GM18861 (cell line): ENCODE measurements around the gene HPSE2.
"Not testable (repeated sequence)": the region's sequence is repeated elsewhere in the genome, so short reads cannot be mapped to it uniquely, and the experiment has no call there.

Experiments used
- ATAC-seq: cut with Tn5 transposase; IDR thresholded peaks from one replicate; pipeline ENCODE4 v1.9.1; 2021; ENCODE audit not compliant: unreplicated experiment

HPSE2 gene

DNA sequence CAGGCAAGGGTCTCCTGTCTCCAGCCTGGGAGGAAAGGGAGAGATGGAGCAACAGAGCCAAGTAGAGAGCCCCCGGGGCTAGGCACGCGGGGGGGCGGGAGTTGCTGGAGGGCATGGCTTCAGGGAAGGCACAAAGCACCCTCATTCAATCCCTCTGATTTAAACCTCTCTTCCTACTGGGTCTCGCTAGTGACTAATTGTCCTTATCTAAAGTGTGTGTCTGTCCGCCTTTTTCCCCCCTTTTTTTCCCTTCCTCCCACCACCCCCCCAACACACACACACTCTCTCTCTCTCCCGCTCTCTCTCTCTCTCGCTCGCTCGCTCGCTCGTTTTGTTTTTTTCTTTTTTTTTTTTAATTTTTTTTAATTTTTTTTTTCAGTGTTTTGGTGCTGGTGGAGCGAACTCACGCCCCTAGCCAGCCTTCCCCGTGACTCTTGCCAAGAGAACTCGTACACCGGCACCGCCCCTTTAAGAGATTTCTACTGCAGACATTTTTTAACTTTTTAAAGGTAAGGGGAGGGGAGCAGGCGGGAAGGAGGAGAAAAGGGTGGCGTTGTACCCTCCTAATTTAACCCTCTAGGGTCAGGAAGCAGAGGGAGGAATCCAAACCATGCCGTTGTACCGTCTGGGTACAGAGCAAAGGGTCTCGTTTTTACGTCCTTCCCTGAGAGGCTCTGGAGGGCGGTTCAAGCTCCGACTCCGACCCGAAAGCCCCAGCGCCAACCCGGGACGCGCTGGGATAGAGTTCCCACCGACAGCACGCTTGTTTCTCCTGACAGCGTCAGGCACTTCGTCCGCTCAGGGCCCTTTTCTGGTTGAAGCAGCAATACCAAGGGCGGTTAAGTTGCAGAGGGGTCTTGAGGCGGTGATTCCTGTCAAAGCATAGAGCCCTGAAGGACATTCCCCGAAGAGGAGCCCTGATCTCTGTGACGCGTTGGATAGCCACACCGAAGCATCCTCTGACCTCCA lies at the start of gene HPSE2:
TSS of gene HPSE2 (minus strand) at position 195 of the 969 bp plus-strand sequence.
- no peak for ATAC-seq

DNA sequence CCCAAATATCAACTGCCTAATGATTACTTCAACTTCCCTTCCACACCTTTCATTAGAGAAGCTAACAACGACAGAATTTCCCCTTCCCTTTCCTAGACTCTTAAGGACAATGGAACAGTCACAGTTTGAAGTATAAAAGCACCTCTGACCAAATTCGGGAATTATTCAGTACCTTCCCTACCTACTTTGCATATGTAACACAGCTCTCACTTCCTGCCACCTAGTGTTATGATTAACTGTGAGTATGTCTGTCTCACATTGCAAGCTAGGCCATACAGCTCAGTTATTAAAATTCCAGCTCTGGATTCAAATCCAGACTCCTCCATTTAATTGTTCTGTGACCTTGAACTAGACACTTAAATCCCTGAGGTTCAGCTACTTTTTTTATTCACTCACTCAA lies 44.8 kb upstream of the HPSE2 start:
- peak; percentile 89 for ATAC-seq

DNA sequence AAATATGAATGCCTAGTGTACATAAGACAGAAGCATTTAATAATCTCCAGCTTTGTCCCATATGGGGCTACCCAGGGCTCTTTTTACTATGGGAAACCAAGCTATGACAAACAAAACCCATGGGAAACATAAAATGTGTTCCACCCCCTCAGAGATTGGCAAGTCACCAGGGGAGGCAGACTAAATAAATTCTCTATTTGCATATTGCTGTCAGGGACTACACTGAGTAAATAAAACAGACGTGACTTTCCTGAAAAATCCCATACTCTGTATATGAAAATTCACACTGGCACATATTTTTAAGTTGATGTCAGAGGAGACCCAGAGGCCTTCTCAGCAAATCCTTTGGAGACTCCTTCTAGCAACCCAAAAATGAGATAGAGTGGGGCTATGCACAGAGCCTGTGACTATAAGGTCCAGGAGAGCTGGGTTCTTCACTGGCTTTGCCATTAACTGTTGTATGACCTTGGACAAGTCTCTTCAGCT lies 44.0 kb upstream of the HPSE2 start:
- peak; percentile 14 for ATAC-seq

DNA sequence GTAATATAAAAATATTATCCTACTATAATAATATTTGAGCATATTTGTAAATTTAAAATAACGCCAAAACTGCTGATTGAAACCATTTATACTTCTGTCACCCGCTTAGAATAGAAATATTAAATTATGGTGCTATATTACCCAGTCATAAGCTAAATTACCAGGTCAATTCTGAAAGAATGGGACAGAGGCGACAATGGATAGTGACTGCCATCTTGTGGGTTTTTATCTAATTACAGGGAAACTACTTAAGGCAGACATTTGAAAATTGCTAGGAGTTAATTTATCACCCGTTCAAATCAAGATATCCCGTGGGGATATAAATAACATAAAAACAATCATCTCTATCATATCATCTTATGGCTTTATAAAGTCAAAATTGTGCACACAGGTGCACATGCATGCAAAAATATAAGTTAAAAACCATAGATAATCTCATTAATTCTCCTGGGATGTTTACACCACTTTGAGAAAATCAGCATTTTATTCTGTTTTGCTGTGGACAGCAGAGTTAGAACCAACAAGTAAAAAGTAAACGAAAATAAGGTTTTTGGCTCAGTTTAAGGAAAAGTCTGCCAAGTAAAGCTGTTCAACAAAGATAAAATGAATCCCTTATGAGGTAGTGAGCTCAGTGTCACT lies 41.3 kb upstream of the HPSE2 start:
- ATAC-seq: no peak

DNA sequence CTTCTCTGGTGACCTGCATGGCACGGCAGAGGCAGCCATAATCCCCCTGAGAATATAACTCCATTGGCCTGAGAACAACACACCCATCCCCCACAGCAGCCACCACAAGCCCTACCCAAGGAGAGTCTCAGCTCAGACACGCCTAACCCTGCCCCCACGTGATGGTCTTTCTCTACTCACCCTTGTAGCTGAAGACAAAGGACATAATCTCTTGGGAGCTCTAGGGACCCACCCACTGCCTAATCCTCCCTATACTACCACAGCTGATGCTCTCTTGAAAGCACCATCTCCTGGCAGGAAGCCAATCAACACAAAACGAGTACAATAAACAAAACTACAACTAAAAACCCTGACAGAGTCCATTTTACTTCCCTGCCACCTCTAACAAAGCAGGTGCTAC lies 30.7 kb upstream of the HPSE2 start:
- ATAC-seq: no peak

DNA sequence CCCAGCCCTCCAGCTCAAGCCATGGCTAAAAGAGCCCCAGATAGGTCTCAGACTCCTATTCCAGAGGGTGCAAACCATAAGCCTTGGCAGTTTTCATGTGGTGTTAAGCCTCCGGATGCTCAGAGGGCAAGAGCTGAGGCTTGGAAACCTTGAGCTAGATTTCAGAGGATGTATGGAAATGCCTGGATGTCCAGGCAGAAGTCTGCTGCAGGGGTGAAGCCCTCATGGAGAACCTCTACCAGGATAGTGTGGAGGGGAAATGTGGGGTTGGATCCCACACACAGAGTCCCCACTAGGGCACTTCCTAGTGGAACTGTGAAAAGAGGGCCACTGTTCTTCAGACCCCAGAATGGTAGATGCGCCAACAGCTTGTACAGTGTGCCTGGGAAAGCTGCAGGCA lies 13.2 kb upstream of the HPSE2 start:
- ATAC-seq: no peak

DNA sequence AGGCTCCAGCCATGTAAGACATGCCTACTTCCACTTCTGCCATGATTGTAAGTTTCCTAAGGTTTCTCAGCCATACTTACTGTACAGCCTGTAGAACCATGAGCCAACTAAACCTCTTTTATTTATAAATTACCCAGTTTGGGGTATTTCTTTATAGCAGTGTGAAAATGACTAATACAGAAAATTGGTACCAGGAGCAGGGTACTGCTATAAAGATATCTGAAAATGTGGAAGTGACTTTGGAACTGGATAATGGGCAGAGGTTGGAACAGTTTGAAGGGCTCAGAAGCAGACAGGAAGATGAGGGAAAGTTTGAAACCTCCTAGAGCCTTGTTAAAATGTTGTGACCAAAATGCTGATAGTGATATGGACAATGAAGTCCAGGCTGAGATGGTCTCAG lies 12.2 kb upstream of the HPSE2 start:
- not testable (repeated sequence) for ATAC-seq

DNA sequence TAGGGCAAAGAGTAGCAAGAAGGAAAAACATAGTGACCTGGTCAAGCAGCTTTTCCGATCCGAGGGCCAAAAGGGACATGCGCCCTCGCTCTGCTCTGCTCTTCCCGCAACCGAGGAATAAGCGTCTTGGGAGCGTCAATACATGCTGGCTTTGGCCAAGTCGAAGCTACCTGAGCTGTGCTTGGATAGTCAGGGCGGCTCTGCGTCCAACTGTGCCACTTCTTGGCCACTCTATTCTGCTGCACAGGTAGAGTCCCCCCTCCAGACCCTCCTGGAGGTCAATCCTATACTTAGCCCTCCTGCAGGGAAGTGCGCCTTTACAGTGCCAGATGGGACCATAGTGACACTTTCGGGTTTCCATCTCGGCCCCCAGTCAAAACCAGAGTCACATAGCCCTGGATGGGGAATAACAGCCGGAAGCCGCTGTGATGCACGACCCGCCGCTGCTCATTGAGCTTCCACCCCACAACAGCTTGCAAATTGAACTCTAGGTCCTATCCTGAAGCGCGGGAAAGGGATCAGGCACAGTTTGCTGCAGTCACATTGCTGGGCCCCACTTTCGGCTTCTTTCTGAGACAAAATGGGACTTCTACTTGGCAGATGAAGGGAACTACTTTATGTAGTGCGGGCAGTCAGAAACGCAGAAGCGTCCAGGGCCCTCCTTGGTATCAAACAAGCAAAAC lies 1.1 kb upstream of the HPSE2 start:
- no peak for ATAC-seq

DNA sequence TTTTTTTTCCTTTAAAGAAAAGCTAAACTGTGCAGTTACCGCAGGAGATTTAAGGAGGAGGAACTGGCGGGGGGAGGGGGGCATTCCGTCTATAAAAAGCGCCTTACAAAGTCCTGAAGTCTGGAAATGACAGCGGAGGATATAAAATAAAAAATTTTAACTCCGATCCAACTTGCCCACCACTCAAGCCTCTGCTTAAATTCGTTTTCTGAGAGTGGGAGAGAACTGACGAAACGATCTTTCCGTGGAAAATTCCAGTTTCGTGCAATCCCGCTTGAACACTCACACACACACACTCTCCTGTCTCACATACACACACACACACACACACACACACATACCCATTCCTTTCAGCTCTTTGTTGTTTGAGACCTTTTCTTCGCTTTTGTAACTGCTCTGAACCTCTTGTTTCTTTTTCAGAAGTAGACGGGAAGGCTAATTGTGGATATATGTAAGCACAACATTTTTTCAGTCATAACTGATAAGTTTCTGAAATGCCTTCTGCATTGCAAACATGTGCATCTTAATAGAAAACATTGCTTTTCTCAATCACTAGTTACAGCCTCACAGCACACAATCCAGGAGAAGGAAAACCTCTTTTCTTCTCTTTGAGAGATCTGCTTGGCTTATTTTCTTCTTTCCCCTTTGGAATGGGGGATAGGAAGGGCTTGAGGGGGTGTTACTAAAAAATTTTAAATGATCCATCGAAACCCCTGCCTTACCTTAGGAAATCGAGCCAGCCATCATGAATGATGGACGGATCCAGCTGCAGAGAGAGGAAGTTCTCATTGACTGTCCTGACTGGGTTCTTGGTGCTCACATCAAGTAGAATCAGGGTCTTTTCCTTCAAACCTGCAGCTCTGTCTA lies 628 bp downstream of the HPSE2 start:
- ATAC-seq: no peak

DNA sequence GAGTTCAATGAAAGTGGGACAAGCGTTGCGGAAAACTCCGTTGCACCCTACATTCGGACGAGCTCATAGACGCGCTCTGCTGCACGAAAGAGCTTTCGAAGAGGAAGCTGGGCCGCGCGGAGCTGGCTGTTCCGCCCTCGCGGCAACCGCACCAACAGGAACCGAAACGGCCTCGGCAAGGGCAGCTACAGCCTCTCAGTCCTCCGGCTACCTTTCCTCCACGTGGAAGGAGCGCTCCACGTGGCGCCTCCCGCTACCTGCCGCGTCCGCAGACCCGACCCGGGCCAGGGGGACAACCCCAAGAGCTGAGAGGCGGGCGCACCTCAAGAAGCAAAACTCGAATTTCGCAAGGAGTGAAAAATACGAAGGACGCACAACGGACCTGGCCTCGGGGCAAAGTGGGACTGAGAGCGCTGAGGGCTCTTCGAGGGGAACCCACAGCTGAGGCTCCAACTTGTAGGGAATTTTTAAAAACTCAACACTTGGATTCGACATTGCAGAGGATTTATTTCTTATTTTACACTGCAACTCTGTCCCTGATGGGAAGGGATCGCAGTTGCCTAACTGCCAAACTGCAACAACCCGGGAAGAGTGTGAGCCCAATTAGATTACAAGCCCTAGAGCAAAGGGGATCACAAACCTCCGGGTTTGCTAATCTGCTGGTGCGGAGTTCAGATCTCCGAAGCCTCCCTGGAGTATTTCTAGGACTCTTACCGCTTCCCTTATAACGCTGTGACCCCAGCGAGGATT lies 1.4 kb downstream of the HPSE2 start:
- ATAC-seq: peak; percentile 98

DNA sequence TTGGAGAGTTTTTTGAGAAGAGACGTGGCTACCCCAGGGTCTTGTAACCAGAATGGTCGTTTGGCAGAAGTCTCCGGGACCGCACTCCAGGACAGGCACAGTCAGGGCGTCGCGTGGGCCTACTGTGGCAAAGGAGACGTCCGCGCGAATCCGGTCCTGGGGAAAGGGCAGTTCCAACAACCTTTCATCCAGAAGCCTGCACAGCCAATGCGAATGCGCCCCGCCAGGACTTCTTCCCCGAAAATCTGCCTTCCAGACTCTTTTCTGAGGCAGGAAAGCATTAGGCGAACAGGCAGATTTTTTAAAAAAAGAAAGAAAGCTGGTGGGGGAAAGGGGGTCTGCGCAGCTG lies 2.0 kb downstream of the HPSE2 start:
- no peak for ATAC-seq

DNA sequence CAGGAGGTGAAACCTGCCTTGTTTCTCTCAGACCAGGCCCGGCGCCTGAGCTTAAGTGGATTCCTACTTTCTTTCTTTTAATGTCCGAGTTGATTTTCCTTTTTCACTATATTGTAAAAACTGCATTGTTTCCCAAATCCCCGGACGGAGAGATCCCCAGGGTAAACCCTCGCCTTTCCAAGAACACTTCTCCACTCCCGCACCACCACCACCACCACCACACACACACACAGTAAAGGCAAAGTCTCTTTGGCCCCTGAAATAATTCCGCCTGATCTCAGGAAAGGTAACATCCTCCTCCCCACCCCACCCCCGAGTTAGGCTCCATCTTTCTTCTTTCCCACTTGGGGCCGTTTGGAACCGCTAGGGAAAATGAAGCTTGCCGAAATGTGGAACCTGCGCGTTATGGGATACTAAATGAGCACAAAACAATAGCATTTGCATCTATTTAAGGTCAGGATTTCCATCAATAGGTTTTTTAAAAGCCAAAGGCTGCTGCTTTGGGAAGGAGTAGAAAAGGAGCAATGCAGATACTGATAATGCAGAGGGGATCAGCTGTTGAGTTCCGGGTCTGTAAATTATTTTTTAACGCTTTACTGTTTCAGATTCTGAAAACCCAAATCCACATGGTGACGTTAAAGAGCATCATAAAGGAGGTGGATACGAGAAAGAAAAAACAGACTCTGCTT lies 2.5 kb downstream of the HPSE2 start:
- no peak for ATAC-seq

DNA sequence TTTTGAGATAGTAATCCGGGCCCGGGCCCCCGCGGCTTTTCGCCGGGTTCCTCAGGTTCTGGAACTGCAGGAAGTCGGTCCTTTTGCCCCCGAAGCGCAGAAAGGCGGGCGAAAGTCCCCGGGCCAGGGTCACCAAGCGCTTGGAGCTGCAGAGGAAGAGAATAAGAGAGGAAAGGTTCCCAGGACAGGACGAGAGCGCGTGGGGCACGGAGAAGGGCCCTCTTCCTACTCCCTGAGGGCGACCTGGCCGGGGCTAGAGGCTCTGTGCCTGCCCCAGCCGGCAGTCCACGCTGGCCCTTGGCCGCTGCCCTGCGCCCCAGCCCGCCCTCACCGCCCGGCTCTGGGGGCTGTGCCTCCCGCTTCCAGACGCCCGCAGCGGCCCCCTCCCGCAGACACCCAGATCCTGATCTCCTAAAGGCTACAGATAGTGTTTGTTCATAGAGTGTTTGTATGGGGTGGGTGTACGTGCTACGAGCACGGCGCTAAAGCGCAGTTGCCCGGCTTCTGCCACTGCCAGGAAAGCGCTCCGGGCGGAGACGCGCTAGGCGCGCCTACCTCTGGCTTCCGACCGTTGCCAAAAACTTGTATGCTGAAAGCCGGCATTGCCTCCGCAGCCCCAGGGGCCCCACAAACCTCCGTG lies 3.2 kb downstream of the HPSE2 start:
- ATAC-seq: no peak

DNA sequence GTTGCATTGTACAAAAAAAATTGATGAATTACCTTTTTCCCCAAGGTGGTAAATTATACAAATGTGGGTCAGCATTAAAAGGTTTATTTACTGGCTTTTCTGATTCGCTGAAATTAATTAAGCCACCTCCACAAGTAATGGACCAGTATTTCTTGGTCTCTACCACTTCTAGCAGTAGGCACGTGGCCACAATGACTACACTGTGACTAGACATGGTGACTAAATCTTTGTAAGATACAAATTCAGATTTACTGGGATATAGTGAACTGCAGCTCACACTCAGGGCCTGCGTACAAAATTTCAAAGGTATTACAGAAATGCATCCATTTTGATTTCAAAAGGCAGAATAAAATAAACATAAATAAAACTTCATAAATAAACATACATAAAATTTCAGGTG lies 10.9 kb downstream of the HPSE2 start:
- no peak for ATAC-seq

DNA sequence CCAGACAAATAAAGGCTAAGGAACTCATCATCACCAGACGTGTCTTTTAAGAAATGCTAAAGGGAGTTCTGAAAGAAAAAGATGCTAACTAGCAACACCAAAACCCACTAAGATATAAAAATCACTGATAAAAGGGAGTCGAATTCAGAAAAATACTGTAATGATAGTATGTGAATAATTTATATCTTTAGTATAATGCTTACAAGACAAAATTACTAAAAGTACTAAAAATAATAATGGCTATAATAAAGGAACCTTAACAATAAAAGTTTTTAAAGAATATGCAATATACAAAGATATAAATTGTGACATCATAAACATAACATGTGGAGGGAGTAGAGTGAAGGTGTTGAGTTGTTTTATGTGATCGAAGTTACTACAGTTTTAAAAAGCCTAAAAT lies 28.3 kb downstream of the HPSE2 start:
- ATAC-seq: no peak

DNA sequence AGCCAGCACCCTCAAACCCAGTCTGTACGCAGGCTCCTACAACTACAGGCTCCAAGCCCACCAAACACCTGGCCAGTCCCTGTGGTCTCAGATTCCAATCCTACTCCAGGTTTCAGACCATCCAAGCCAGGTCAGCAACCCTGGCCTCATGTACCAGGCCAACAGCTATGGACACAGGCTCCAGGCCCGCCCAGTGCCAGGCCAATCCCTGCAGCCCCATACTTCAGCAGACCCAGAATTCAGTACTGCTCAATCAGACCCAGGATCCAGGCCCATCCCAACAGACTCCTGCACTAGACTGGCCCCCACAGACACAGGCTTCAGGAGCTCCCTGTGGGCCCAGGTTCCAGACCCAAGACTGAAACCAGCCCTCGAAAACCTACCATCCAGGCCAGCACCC lies 32.3 kb downstream of the HPSE2 start:
- ATAC-seq: no peak

DNA sequence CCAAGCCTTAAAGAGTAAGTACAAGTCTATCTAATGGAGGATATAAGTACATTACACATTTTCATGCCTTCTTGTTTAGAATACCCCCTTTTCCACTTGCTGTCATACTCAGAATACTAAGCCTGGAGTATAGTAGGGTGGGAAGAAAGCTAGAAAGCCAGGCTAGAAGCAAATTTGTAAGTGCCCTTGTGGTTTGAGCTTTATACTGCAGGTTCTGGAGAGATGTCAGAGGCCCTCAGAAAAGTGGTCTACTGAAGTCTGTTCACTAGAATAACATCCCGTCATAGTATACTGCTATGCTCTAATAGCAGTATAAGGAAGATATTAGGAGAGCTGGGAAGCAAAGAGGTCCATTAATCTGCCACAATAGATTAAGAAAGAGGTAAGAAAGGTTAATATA lies 62.7 kb downstream of the HPSE2 start:
- ATAC-seq: no peak

DNA sequence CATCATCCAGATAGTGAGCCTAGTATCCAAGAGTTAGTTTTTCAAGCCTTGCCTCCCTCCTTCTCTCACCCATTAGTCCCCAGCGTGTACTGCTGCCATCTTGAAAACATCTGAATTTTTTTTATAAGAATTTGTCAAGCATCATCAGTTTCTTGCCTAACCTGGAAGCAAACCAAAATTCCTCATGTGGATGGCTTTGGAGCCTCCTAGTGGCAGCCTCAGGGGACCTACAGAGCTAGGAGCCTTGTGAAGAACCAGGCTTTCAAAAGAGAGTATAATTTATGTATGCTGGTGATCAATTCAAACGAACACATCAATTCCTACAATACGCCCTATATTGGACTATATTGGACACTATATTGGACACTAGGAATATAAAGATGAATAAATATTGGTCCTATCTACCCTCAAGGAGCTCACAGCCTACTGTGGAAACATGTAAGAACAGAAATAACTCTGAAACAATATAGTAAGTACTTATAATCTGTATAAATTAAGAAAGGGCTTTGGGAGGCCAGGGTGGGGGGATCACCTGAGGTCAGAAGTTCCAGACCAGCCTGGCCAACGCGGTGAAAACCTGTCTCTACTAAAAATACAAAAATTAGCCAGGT lies 63.4 kb downstream of the HPSE2 start:
- no peak for ATAC-seq
